ENCODE measurements around the gene TMEM138.

The TMEM138 gene

GRCh38 chr11:61361741-61362541 is at the start of gene TMEM138, which contains the start of gene CYB561A3:
Gene TMEM138, plus strand, starts transcription at chr11:61362374. Its CDS starts 2,017 bp downstream, at chr11:61364391.
Gene CYB561A3, minus strand, starts transcription at chr11:61361882. Its CDS starts 5,169 bp downstream, at chr11:61356713.
- POLR2A ChIA-PET (ENCODE audit: low non-redundant PET), result interaction anchor here (0.5 to 2.0 kb wide), 10 partner anchors 12 to 68 kb away, joined by 3 to 11 read pairs (median 5); partner anchors contain the start of genes CPSF7 and SDHAF2
- H3K27ac ChIP-seq, result peak within 1 kb of the TSS; percentile 99
- CTCF ChIA-PET, result interaction anchor here (0.6 to 5.0 kb wide), 4 partner anchors 24 to 1442 kb away, joined by 5 to 28 read pairs (median 8); no protein-coding TSS in a partner anchor
- peak; percentile 95 for DNase-seq (ENCODE audit: low spot score)
- no peak for TF ChIP-seq CTCF (conservative IDR thresholded peaks at IDR 0.05; ENCODE audit: low read depth)

GRCh38 chr11:61315260-61315659 is 46.9 kb upstream of the TMEM138 start:
- no peak for TF ChIP-seq CTCF (conservative IDR thresholded peaks at IDR 0.05; ENCODE audit: low read depth)
- CTCF ChIA-PET, result interaction anchor here (0.6 kb wide), 1 partner anchor 61 kb away, joined by 3 read pairs; no protein-coding TSS in a partner anchor
- peak; percentile 13 for DNase-seq (ENCODE audit: low spot score)
- H3K27ac ChIP-seq, result no peak overlapping the region
- POLR2A ChIA-PET (ENCODE audit: low non-redundant PET), result interaction anchor here (0.7 kb wide), 1 partner anchor 23 kb away, joined by 4 read pairs; no protein-coding TSS in a partner anchor

GRCh38 chr11:61325649-61326414 is 36.3 kb upstream of the TMEM138 start:
- H3K27ac ChIP-seq, result no peak overlapping the region
- peak; percentile 63 for DNase-seq (ENCODE audit: low spot score)
- no peak for TF ChIP-seq CTCF (conservative IDR thresholded peaks at IDR 0.05; ENCODE audit: low read depth)
- ChIA-PET POLR2A (ENCODE audit: low non-redundant PET) (no interaction called here), CTCF (interaction anchor here (0.6 to 1.1 kb wide), 3 partner anchors 27 to 798 kb away, joined by 3 read pairs; no protein-coding TSS in a partner anchor)

GRCh38 chr11:61327669-61328071 is 34.5 kb upstream of the TMEM138 start:
- ChIA-PET POLR2A (ENCODE audit: low non-redundant PET) (interaction anchor here (1.3 kb wide), 1 partner anchor 65 kb away, joined by 4 read pairs; the partner anchor contains the start of gene TMEM216), CTCF (interaction anchor here (1.6 to 2.2 kb wide), 2 partner anchors 8 to 58 kb away, joined by 7 to 8 read pairs; no protein-coding TSS in a partner anchor)
- H3K27ac ChIP-seq, result no peak overlapping the region
- no peak for DNase-seq (ENCODE audit: low spot score)
- no peak for TF ChIP-seq CTCF (conservative IDR thresholded peaks at IDR 0.05; ENCODE audit: low read depth)

- POLR2A ChIA-PET (ENCODE audit: low non-redundant PET), result interaction anchor here (0.6 kb wide), 1 partner anchor 1512 kb away, joined by 3 read pairs; no protein-coding TSS in a partner anchor
- peak overlapping the region; percentile 17; the same call in 1 of the 2 replicates for H3K27ac ChIP-seq
- DNase-seq (ENCODE audit: low spot score), result no peak
Observed at GRCh38 chr11:61328351-61328750, 33.8 kb upstream of the TMEM138 start.

More at GRCh38 chr11:61328351-61328750, 33.8 kb upstream of the TMEM138 start:
- CTCF ChIA-PET, result interaction anchor here (0.6 to 2.2 kb wide), 3 partner anchors 8 to 57 kb away, joined by 3 to 8 read pairs (median 7); no protein-coding TSS in a partner anchor
- no peak for TF ChIP-seq CTCF (conservative IDR thresholded peaks at IDR 0.05; ENCODE audit: low read depth)

Measured in RWPE1 (cell line).